ENCODE data around the gene DNAAF5. TPM values are rescaled to one million over a fixed set of nuclear protein-coding genes. Genes with fewer than 3 reads are reported as not detected.

The DNAAF5 gene
- polyA plus RNA-seq, 1 of the 3 experiments (the other 2 are of a cell fraction), result 58.5 TPM

DNA sequence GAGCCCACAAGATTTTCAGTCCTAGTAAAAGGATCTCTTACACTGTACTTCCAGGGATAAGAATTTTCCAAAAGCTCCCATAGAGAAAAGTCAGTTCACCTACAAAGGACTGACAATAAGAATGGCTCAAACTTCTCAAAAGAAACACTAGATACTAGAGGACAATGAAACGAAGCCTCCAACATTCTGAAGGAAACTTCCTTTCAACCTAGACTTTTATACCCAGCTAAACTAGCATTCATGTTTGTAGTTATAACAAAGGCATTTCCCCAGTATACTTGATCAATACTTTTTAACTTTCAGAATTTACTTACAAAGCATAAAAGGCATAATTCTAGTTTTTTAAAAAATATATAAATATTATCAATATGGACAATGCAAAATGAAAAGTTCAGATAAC is 41.0 kb upstream of the DNAAF5 start:
- DNase-seq, result no peak
- POLR2A ChIA-PET, result no interaction called here
- CTCF ChIA-PET, result no interaction called here
- TF ChIP-seq FOXM1 (IDR thresholded peaks at IDR 0.05; ENCODE audit: low read depth), result no peak
- TF ChIP-seq SMC3 (IDR thresholded peaks at IDR 0.05; ENCODE audit: low read depth, low read length), result no peak
- TF ChIP-seq YY1 (IDR thresholded peaks at IDR 0.05; ENCODE audit: low read depth), result no peak
- no peak for TF ChIP-seq NRF1 (IDR thresholded peaks at IDR 0.05; ENCODE audit: low read depth, low read length)
- no peak for TF ChIP-seq MEF2A (IDR thresholded peaks at IDR 0.05; ENCODE audit: borderline replicate concordance, low read depth)
- no peak for TF ChIP-seq TCF12 (IDR thresholded peaks at IDR 0.05)
- TF ChIP-seq RAD21 (IDR thresholded peaks at IDR 0.05; ENCODE audit: low read length), result no peak
- TF ChIP-seq, protein P1, sequence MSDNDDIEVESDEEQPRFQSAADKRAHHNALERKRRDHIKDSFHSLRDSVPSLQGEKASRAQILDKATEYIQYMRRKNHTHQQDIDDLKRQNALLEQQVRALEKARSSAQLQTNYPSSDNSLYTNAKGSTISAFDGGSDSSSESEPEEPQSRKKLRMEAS (IDR thresholded peaks at IDR 0.05; ENCODE audit: low read depth), result no peak
- TF ChIP-seq, protein P2, sequence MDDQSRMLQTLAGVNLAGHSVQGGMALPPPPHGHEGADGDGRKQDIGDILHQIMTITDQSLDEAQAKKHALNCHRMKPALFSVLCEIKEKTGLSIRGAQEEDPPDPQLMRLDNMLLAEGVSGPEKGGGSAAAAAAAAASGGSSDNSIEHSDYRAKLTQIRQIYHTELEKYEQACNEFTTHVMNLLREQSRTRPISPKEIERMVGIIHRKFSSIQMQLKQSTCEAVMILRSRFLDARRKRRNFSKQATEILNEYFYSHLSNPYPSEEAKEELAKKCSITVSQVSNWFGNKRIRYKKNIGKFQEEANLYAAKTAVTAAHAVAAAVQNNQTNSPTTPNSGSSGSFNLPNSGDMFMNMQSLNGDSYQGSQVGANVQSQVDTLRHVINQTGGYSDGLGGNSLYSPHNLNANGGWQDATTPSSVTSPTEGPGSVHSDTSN (IDR thresholded peaks at IDR 0.05), result no peak
- no peak for TF ChIP-seq GATA2 (CRISPR knock-in tag; IDR thresholded peaks at IDR 0.05)
- TF ChIP-seq RFX5 (IDR thresholded peaks at IDR 0.05; ENCODE audit: low read length), result no peak
- TF ChIP-seq, protein P3, sequence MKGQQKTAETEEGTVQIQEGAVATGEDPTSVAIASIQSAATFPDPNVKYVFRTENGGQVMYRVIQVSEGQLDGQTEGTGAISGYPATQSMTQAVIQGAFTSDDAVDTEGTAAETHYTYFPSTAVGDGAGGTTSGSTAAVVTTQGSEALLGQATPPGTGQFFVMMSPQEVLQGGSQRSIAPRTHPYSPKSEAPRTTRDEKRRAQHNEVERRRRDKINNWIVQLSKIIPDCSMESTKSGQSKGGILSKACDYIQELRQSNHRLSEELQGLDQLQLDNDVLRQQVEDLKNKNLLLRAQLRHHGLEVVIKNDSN (IDR thresholded peaks at IDR 0.05; ENCODE audit: borderline replicate concordance, low read depth), result no peak
- TF ChIP-seq USF2 (IDR thresholded peaks at IDR 0.05; ENCODE audit: borderline replicate concordance, low read depth, low read length), result no peak
- TF ChIP-seq ZBTB33 (IDR thresholded peaks at IDR 0.05; ENCODE audit: borderline replicate concordance, low read depth), result no peak
- no peak for TF ChIP-seq FOSL2 (IDR thresholded peaks at IDR 0.05; ENCODE audit: borderline replicate concordance, low read depth)
- TF ChIP-seq POLR2AphosphoS5 (IDR thresholded peaks at IDR 0.05; ENCODE audit: low read depth, low read length), result no peak
- TF ChIP-seq ELF1 (IDR thresholded peaks at IDR 0.05), result no peak
- Histone ChIP-seq H3K79me2 (ENCODE audit: insufficient read depth) (no peaks in the 10 kb centered on the region), H3K36me3 (replicated peaks in 1 of 2; ENCODE audit: control insufficient read depth in 1 of 2, insufficient read depth in 2 of 2, low read length in 1 of 2) (peaks cover 2 to 9% of the 10 kb centered on the region in 2 experiments), H3K9ac (no peak overlapping the region), H3K27ac (ENCODE audit: low read depth in 2 of 2, low read length in 1 of 2) (no peak overlapping the region), H3K4me1 (ENCODE audit: control insufficient read depth in 1 of 2, insufficient read depth in 2 of 2, low read depth in 1 of 2, low read length in 1 of 2) (no peaks in the 10 kb centered on the region), H3K4me2 (no peak overlapping the region), H2AFZ (ENCODE audit: low read depth) (no peak overlapping the region), H4K20me1 (ENCODE audit: insufficient read depth) (no peaks in the 10 kb centered on the region), H3K9me3 (peaks cover 20% of the 10 kb centered on the region), H3K4me3 (ENCODE audit: low read depth in 2 of 2, low read length in 1 of 2) (no peak overlapping the region), H3F3A (replicated peaks; ENCODE audit: insufficient read depth) (no peaks in the 10 kb centered on the region), H3K27me3 (ENCODE audit: insufficient read depth) (no peaks in the 10 kb centered on the region), H3K9me2 (no peaks in the 10 kb centered on the region)
- 97% methylated on average over 1 of the region's 1 CpG for WGBS (ENCODE audit: low lambda C conversion rate)
